WTC11 (cell line): ENCODE data around the gene HELZ. TPM values are rescaled to one million over a fixed set of nuclear protein-coding genes. Genes with fewer than 3 reads are reported as not detected.

Source experiments
- ATAC-seq: fragments of 200-7000 bp; cut with Tn5 transposase; 2 replicates; pipeline ENCODE4 v1.10.0; 2021; ENCODE audit warnings: mild to moderate bottlenecking, moderate library complexity
- CTCF ChIA-PET: fragments of 300-600 bp; sonication (Branson Sonifier 250); formaldehyde crosslinking; loops from one replicate; lab custom pipeline; 2021; ENCODE audit warnings: antibody characterized with exemption; lab: Charles Lee
- POLR2A ChIA-PET: fragments of 350-600 bp; sonication (Branson Sonifier 250); formaldehyde crosslinking; loops from one replicate; lab custom pipeline; 2021; ENCODE audit warnings: antibody characterized with exemption; lab: Charles Lee
- DNase-seq: peaks from one replicate; pipeline ENCODE4 v3.0.0; 2021; ENCODE audit warnings: low spot score
- H3K27ac Mint-ChIP-seq: 2 replicates; pipeline ENCODE4 v1.8.0; 2021; ENCODE audit warnings: mixed read lengths
- H3K27me3 Mint-ChIP-seq: 2 replicates; pipeline ENCODE4 v1.8.0; 2021; ENCODE audit warnings: low read depth, mild to moderate bottlenecking, moderate library complexity, mixed read lengths
- H3K36me3 Mint-ChIP-seq: 2 replicates; pipeline ENCODE4 v1.8.0; 2021; ENCODE audit warnings: mixed read lengths
- H3K4me1 Mint-ChIP-seq: 2 replicates; pipeline ENCODE4 v1.8.0; 2022; ENCODE audit warnings: mixed read lengths
- H3K4me3 Mint-ChIP-seq: 2 replicates; pipeline ENCODE4 v1.8.0; 2021; ENCODE audit warnings: mild to moderate bottlenecking, moderate library complexity, mixed read lengths
- H3K9me3 Mint-ChIP-seq: 2 replicates; pipeline ENCODE4 v1.8.0; 2021; ENCODE audit warnings: mixed read lengths
- ARID4B ChIP-seq: sonication (generic); formaldehyde crosslinking; IDR thresholded peaks from 2 replicates; pipeline ENCODE4 v1.8.0; 2023; ENCODE audit warnings: missing genetic modification reagents, mild to moderate bottlenecking, borderline replicate concordance
- ATF1 ChIP-seq: sonication (generic); formaldehyde crosslinking; IDR thresholded peaks from 2 replicates; pipeline ENCODE4 v1.8.1; 2023; ENCODE audit warnings: mild to moderate bottlenecking, moderate library complexity, missing genetic modification reagents
- ATF2 ChIP-seq: sonication (generic); formaldehyde crosslinking; IDR thresholded peaks from 2 replicates; pipeline ENCODE4 v1.8.1; 2022; ENCODE audit warnings: low read depth, missing genetic modification reagents, borderline replicate concordance
- ATF3 ChIP-seq: sonication (generic); formaldehyde crosslinking; conservative IDR thresholded peaks from 2 replicates; pipeline ENCODE4 v1.8.1; 2022; ENCODE audit warnings: mild to moderate bottlenecking, missing genetic modification reagents
- ATF6 ChIP-seq: sonication (generic); formaldehyde crosslinking; IDR thresholded peaks from 2 replicates; pipeline ENCODE4 v1.8.1; 2023; ENCODE audit warnings: mild to moderate bottlenecking, missing genetic modification reagents
- CBFB ChIP-seq: sonication (generic); formaldehyde crosslinking; IDR thresholded peaks from 2 replicates; pipeline ENCODE4 v1.8.1; 2022; ENCODE audit warnings: mild to moderate bottlenecking, low read depth, missing genetic modification reagents
- ETV6 ChIP-seq: sonication (generic); formaldehyde crosslinking; IDR thresholded peaks from 2 replicates; pipeline ENCODE4 v1.8.1; 2022; ENCODE audit warnings: mild to moderate bottlenecking, missing genetic modification reagents
- FOXJ3 ChIP-seq: sonication (generic); formaldehyde crosslinking; IDR thresholded peaks from 2 replicates; pipeline ENCODE4 v1.9.0; 2021; ENCODE audit warnings: missing genetic modification reagents, mild to moderate bottlenecking, borderline replicate concordance
- FOXK1 ChIP-seq: sonication (generic); formaldehyde crosslinking; IDR thresholded peaks from 2 replicates; pipeline ENCODE4 v1.8.0; 2022; ENCODE audit warnings: mild to moderate bottlenecking, moderate library complexity, missing genetic modification reagents
- GABPB1 ChIP-seq: sonication (generic); formaldehyde crosslinking; IDR thresholded peaks from 2 replicates; pipeline ENCODE4 v1.8.1; 2023; ENCODE audit warnings: mild to moderate bottlenecking, missing genetic modification reagents
- GTF2I ChIP-seq: fragments of 250-450 bp; sonication (Bioruptor Pico); conservative IDR thresholded peaks from 2 replicates; pipeline ENCODE4 v1.4.0; 2021; ENCODE audit warnings: mild to moderate bottlenecking
- HMGA2 ChIP-seq: fragments of 250-450 bp; sonication (Bioruptor Pico); IDR thresholded peaks from 2 replicates; pipeline ENCODE4 v1.4.0; 2021; ENCODE audit warnings: mild to moderate bottlenecking, moderate library complexity
- HMGXB4 ChIP-seq: sonication (generic); formaldehyde crosslinking; IDR thresholded peaks from 2 replicates; pipeline ENCODE4 v1.8.1; 2023; ENCODE audit warnings: mild to moderate bottlenecking, moderate library complexity, missing genetic modification reagents
- IRF2 ChIP-seq: sonication (generic); formaldehyde crosslinking; IDR thresholded peaks from 2 replicates; pipeline ENCODE4 v1.8.0; 2022; ENCODE audit warnings: low read depth, missing genetic modification reagents, borderline replicate concordance
- JUN ChIP-seq: sonication (generic); formaldehyde crosslinking; IDR thresholded peaks from 2 replicates; pipeline ENCODE4 v1.8.0; 2023; ENCODE audit warnings: mild to moderate bottlenecking, missing genetic modification reagents
- MAX ChIP-seq: sonication (generic); formaldehyde crosslinking; IDR thresholded peaks from 2 replicates; pipeline ENCODE4 v1.8.0; 2022; ENCODE audit warnings: mild to moderate bottlenecking, missing genetic modification reagents
- NR1H2 ChIP-seq: sonication (generic); formaldehyde crosslinking; IDR thresholded peaks from 2 replicates; pipeline ENCODE4 v1.9.0; 2021; ENCODE audit warnings: mild to moderate bottlenecking, moderate library complexity, missing genetic modification reagents
- NR3C1 ChIP-seq: sonication (generic); formaldehyde crosslinking; conservative IDR thresholded peaks from 2 replicates; pipeline ENCODE4 v1.8.1; 2023; ENCODE audit warnings: low read depth, mild to moderate bottlenecking, missing genetic modification reagents
- SMAD4 ChIP-seq: sonication (generic); formaldehyde crosslinking; IDR thresholded peaks from 2 replicates; pipeline ENCODE4 v1.8.0; 2022; ENCODE audit warnings: mild to moderate bottlenecking, missing genetic modification reagents
- SP1 ChIP-seq: sonication (generic); formaldehyde crosslinking; conservative IDR thresholded peaks from 2 replicates; pipeline ENCODE4 v1.8.1; 2022; ENCODE audit warnings: missing genetic modification reagents
- TEAD1 ChIP-seq: sonication (generic); formaldehyde crosslinking; IDR thresholded peaks from 2 replicates; pipeline ENCODE4 v1.8.0; 2022; ENCODE audit warnings: mild to moderate bottlenecking, missing genetic modification reagents
- ZSCAN18 ChIP-seq: fragments of 250-450 bp; sonication (Bioruptor Pico); IDR thresholded peaks from 2 replicates; pipeline ENCODE4 v2.1.2; 2022; ENCODE audit warnings: mild to moderate bottlenecking, moderate library complexity
- total RNA-seq: library from RNA; stranded (reverse); gene quantifications from 3 replicates; pipeline ENCODE4 v1.2.3, GENCODE V29; 2021

The HELZ gene
- total RNA-seq, 1 experiment from 2014 or later: 49.1 TPM

GRCh38 chr17:67116045-67116575 lies 128.9 kb downstream of the HELZ start:
- DNase-seq (no peak), ATAC-seq (no peak)
- ChIA-PET POLR2A (no interaction called here), CTCF (no interaction called here)
- no peaks in the 10 kb centered on the region for H3K4me1 Mint-ChIP-seq
- peaks cover 7% of the 10 kb centered on the region; the same call in 1 of the 2 replicates for H3K9me3 Mint-ChIP-seq
- TF ChIP-seq ATF1 (CRISPR knock-in tag) (no peak), HMGA2 (no peak), GTF2I (no peak), JUN (CRISPR knock-in tag) (no peak), CBFB (CRISPR knock-in tag) (no peak), MAX (CRISPR knock-in tag) (no peak), FOXJ3 (CRISPR knock-in tag) (no peak), ARID4B (CRISPR knock-in tag) (no peak), ATF2 (CRISPR knock-in tag) (no peak)
- H3K4me3 Mint-ChIP-seq: no peak overlapping the region
- no peaks in the 10 kb centered on the region for H3K27me3 Mint-ChIP-seq
- H3K36me3 Mint-ChIP-seq: peaks cover 35% of the 10 kb centered on the region
- H3K27ac Mint-ChIP-seq: no peak overlapping the region

- H3K4me1 Mint-ChIP-seq: no peaks in the 10 kb centered on the region
- no peak for ATAC-seq
- POLR2A ChIA-PET: no interaction called here
- H3K27me3 Mint-ChIP-seq: no peaks in the 10 kb centered on the region
- no peak overlapping the region for H3K4me3 Mint-ChIP-seq
- TF ChIP-seq GABPB1 (CRISPR knock-in tag): no peak
- TF ChIP-seq ETV6 (CRISPR knock-in tag): no peak
- no peak for TF ChIP-seq ATF6
- TF ChIP-seq HMGXB4 (CRISPR knock-in tag): no peak
- TF ChIP-seq NR3C1 (CRISPR knock-in tag): no peak
- TF ChIP-seq ZSCAN18 (CRISPR knock-in tag): no peak
- no peak for TF ChIP-seq IRF2 (CRISPR knock-in tag)
- TF ChIP-seq SMAD4: no peak
- no peak for TF ChIP-seq ATF3
- no peak for TF ChIP-seq SP1 (CRISPR knock-in tag)
- no peak for TF ChIP-seq TEAD1 (CRISPR knock-in tag)
- no peak for TF ChIP-seq FOXK1 (CRISPR knock-in tag)
- no peak for TF ChIP-seq NR1H2 (CRISPR knock-in tag)
- TF ChIP-seq, all 79 proteins: peak for 0
- Mint-ChIP-seq H3K27ac (no peak overlapping the region), H3K36me3 (peaks cover 32% of the 10 kb centered on the region), H3K9me3 (peaks cover 7% of the 10 kb centered on the region; the same call in 1 of the 2 replicates)
- CTCF ChIA-PET: no interaction called here
- DNase-seq: no peak
These were observed 129.6 kb downstream of the HELZ start for GRCh38 chr17:67115401-67115800.
